ENCODE results near the gene BTBD2.

DNA sequence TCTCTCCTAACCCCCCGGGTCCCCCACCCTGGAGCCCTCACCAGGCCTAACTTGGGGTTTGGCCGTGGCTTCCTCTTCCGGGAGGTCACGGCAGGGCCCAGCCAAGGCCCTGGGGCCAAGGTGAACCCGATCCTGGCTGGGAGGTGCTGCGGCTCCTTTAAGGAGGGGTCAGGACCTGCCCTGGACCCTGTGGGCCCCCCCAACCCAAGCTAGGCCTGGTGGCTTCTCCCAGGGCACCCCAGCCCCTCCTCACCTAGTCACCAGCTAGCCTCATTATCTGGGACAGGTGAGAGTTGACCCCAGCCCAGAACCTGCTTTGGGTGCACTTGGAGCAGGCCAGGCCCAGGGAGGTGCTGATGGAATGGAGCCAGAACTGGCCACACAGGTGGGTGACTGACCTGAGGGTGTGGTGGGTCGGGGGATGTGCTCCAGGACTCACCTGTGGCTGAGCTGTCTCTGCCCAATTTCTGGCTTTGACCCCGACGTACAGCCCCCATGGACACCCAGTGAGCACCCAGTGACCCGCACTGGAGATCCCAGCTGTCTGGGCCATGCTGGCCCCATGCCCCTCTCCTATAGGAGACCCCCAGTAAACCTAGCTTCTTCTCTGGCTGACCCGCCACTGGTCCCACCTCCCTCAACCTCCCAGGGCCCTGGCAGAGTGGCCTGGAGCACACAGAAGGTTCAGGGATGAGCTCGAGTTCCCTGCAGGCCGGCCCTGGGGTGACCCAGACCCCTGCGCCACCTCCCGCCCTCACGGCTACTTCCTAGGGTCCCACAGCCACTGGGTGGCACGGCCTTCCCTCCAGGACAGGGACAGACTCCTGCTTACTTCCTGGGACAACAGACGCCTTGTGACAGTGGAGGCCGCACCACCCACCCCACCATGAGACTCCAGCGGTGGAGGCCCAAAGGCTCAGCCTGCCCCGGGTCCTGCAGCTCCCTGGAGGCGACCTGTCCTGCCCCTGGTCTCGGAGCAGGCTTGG is 42.3 kb upstream of the BTBD2 start:
- TF ChIP-seq, protein P1, sequence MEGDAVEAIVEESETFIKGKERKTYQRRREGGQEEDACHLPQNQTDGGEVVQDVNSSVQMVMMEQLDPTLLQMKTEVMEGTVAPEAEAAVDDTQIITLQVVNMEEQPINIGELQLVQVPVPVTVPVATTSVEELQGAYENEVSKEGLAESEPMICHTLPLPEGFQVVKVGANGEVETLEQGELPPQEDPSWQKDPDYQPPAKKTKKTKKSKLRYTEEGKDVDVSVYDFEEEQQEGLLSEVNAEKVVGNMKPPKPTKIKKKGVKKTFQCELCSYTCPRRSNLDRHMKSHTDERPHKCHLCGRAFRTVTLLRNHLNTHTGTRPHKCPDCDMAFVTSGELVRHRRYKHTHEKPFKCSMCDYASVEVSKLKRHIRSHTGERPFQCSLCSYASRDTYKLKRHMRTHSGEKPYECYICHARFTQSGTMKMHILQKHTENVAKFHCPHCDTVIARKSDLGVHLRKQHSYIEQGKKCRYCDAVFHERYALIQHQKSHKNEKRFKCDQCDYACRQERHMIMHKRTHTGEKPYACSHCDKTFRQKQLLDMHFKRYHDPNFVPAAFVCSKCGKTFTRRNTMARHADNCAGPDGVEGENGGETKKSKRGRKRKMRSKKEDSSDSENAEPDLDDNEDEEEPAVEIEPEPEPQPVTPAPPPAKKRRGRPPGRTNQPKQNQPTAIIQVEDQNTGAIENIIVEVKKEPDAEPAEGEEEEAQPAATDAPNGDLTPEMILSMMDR (IDR thresholded peaks at IDR 0.05 in 4 of 5, conservative IDR thresholded peaks at IDR 0.05 in 1 of 5), result no peak
- no peak for TF ChIP-seq POLR2A (IDR thresholded peaks at IDR 0.05)
